ENCODE data around the gene UNC5B.
A peak's percentile ranks its signal among the peaks of the same experiment; 100 is the strongest.

UNC5B gene

DNA sequence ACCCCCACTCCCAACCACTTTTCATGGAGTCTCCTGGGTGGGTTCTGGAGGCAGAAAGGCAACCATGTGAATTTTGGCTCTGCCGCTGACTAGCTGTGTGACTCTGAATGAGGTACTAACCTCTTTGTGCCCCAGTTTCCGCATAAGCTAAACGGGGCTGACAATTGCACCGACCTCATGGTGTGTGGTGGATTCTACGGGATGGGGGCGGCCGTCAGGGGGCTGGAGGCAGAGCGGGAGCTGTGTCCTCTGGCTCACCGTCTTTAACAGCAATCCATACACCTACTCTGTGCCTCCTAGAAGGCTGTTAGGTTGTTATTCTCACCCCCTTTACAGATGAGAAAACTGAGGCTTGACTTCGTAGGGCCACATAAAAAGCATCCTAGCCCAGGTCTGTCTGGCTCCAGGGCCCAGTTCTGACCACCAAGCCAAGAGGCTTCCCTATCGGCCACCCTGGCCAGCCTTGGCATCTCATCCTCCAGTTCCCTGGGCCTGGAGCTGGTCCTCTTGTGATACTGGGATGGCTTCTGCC, 102.4 kb downstream of the UNC5B start:
- intact Hi-C loops (cut with DNase I): loop anchor here (5.0 to 10.0 kb wide), 3 partner anchors 258 to 500 kb away; no protein-coding TSS in a partner anchor
- DNase-seq: peak in 3 of 42 donors; percentile 20 to 56 (median 26)

DNA sequence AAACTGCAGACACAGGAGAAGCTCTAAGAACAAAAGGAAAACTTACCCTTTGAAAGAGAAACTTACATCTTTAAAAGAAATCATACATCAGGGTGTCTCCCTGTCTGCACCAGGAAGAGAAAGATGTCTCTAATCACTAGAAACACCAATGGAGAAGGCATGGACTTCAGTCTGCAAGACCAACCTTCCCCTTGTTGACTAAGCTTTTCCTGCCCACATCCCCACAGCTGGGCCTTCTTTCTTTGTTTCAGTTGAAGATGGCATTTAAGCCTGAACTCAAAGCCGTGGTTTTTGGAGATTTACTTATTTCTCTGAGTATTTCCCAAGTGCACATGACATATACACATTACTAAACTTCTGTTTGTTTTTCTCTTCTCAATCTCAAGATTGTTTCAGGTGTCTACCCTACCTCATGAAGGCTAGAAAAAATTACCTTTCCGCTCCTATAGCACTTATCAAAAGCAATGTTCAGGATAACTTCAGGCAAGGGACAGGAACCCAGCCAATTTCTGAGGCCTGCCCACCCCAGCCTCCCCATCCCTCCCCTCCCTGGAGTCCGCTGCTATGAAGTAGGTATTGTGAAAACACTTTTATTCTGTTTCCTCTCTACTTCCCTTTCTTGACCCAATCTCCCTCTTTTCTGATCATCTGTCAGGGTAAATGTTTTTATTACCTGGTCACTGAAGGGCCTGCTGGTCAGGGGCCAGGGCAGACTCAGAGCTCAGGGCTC, 103.9 kb downstream of the UNC5B start:
- no peak for DNase-seq
- intact Hi-C loops (cut with DNase I): loop anchor here (5.0 to 10.0 kb wide), 3 partner anchors 256 to 499 kb away; no protein-coding TSS in a partner anchor

DNA sequence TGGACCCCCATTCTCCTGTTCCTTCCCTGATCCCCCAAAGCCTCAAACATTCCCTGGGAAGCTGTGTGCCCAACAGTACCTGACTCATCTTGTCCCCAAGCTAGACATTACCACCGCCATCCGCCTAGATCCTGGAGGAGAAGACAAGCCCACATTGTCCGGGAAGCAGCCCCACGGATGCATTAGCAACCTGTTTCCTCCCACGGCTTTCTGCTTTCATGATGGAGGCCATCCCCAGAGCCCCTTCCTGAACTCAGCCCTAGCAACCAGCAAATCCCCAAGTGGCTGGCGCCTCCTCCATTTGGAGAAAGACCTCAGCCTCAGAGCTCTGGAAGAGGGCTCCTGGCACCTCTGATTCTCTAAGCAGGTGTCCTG, 104.4 kb downstream of the UNC5B start:
- intact Hi-C loops (cut with DNase I): loop anchor here (5.0 to 10.0 kb wide), 3 partner anchors 256 to 498 kb away; no protein-coding TSS in a partner anchor
- no peak for DNase-seq

- no peak for DNase-seq
- intact Hi-C loops (cut with DNase I): loop anchor here (2.0 to 10.0 kb wide), 4 partner anchors 59 to 497 kb away; no protein-coding TSS in a partner anchor
Observed at GRCh38 chr10:71317739-71318138, 105.4 kb downstream of the UNC5B start.

- DNase-seq: peak; percentile 71 to 91 (median 83)
- intact Hi-C loops (cut with DNase I): loop anchor here (2.0 to 10.0 kb wide), 4 partner anchors 58 to 496 kb away; no protein-coding TSS in a partner anchor
Observed at GRCh38 chr10:71319042-71319799, 106.9 kb downstream of the UNC5B start, which contains the start of gene SLC29A3. SLC29A3 (plus strand) TSS chr10:71319259; CDS start chr10:71319310, 51 bp downstream.

DNA sequence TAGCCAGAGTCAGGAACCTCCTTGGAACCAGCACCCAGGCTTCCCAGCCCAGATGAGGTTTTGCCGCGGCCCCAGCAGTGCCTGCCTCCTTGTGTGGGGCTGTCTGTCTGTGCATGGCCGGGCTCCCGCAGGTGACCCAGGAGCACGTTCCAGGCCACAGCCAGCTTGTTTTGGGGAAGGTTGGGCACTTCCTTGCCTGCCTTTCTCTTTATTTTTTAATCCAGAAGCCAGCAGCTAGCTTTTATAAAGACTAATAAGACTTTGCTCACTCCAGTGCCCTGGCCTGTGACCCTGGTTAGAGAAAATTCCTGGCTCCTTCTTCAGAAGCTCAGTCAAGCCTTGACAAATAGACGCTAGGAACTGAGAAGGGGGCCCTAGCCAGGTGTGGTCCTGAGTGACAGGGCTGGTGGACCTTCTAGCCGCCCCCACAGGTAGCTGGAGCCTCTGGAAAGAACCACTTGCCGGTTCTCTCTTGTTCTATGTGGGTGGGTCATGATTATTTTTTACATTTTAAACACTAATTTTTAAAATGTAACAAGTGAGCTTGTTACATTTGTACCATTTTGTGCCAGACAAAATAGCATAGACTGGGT, 107.5 kb downstream of the UNC5B start:
- intact Hi-C loops (cut with DNase I): loop anchor here (2.0 to 10.0 kb wide), 4 partner anchors 57 to 495 kb away; no protein-coding TSS in a partner anchor
- no peak for DNase-seq

- no peak for DNase-seq
- intact Hi-C loops (cut with DNase I): no loop called here
Observed at GRCh38 chr10:71320592-71320991, 108.2 kb downstream of the UNC5B start.

GRCh38 chr10:71321386-71321785, 109.0 kb downstream of the UNC5B start:
- intact Hi-C loops (cut with DNase I): no loop called here
- no peak for DNase-seq

- intact Hi-C loops (cut with DNase I): no loop called here
- peak in 1 of 42 donors; percentile 43 for DNase-seq
Observed at GRCh38 chr10:71323407-71323806, 111.0 kb downstream of the UNC5B start.

DNA sequence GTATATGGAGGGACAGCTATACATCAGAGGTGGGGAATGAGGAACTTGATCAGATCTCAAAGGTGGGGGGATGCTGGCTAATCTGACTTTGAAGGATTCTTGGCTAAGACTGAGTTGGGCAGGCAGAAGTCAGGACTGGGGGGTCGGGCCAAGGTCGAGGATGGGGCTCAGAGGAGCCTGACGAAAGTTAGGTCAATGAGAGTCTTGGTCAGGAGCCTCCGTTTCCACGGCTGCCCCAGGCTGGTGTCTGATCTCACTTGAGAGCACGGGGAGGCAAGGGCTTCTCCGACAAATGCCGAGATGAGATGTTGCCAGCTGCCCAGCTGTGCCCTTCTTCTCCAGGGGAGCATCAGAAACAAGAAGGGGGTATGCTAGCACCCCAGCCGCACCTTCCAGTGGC, 112.4 kb downstream of the UNC5B start:
- DNase-seq: no peak
- intact Hi-C loops (cut with DNase I): no loop called here

- DNase-seq: no peak
- intact Hi-C loops (cut with DNase I): no loop called here
Observed at GRCh38 chr10:71325267-71325666, 112.9 kb downstream of the UNC5B start.

DNA sequence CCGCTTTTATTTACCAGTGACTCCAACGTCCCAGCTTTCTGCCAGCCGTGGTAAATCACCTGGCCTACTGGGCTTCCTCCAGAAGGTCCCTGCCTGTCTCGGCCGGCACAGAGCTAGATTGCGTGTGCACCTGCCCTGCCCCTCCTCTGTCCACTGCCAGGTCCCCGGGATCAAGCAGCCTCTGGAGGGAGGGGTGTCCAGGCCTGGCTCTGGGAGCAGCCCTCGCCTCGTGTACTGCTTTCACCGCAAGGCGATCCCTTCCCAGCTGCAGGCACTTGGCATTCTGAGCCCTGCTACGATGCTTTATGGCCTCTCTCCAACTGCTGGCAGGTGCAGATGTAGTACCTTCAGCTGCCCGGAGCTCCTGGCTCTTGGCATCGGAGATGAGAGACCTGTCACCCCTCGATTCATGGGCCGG, 114.1 kb downstream of the UNC5B start:
- intact Hi-C loops (cut with DNase I): no loop called here
- no peak for DNase-seq

- no peak for DNase-seq
- intact Hi-C loops (cut with DNase I): no loop called here
Observed at GRCh38 chr10:71330789-71331404, 118.5 kb downstream of the UNC5B start.

DNA sequence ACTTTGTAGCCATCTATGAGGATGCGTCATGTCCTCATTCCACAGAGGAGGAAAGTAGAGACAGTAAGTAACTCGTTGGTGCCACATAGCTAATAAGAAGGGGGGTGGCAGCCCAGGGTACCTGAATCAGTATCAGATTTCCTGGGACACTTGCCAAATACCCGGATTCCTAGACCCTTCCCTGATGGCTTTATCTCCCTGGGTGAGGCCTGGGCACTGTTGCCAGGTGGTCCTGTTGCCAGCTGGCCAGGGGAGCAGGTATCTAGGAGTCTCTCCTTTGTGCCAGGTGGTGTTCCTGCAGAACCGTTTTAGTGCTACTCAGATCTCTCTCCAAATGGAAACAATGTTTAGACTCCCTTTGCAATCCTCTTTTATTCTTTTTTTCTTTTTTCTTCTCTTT, 119.4 kb downstream of the UNC5B start:
- intact Hi-C loops (cut with DNase I): no loop called here

DNA sequence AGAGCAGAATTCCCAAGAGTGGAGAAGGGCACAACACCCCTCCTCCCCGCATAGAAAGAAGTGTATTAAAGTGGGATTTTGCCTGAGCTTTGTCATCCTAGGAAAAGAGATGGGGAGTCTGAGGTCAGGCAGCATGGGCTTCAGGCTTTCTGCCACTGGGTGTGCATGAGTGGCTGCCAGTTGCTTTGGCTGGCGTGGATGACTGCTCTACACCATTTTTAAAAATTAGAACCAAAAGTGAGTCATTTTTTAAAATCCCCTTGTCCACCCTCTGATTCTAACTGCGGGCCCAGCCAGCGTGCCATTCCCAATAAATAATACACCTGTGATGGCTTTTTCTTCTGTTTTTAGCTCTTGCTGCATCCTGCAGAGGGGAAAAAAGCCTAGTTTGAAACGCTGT, 120.1 kb downstream of the UNC5B start:
- intact Hi-C loops (cut with DNase I): no loop called here
- no peak for DNase-seq

More for the DNA sequence above, 119.4 kb downstream of the UNC5B start:
- no peak for DNase-seq

GRCh38 chr10:71333129-71333887, 120.9 kb downstream of the UNC5B start:
- peak in 5 of 42 donors; percentile 12 to 32 (median 23) for DNase-seq
- intact Hi-C loops (cut with DNase I): no loop called here

DNA sequence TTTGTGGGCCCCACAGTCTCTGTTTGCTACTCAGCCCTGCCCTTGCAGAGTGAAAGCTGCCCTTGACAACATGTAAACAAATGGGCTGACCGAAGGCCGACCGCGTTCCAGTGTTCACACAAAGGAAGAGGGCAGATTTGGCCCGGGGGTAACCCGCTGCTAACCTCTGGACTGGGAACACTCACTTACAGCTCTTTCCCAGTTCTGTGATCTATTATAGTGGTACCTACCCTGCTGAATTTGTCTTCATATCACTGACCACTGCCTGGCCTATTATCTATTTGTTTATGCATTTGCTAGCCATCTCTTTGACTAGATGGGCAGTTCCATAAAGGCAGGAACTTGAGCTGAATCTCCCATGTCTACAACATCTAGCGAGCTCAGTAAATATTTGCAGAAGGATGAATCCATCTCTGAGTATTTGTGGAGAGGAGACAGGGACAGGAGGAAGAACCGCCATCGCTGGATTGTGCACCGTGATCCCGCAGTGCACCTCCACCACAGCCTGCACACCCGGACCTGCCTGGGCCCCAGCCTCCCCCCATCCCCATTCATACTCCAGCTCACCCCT, 121.9 kb downstream of the UNC5B start:
- DNase-seq: no peak
- intact Hi-C loops (cut with DNase I): no loop called here

GRCh38 chr10:71335173-71335708, 122.9 kb downstream of the UNC5B start:
- intact Hi-C loops (cut with DNase I): no loop called here
- no peak for DNase-seq
